ENCODE results near the gene FUZ. TPM values are rescaled to one million over a fixed set of nuclear protein-coding genes. Genes with fewer than 3 reads are reported as not detected.

FUZ gene
- total and polyA plus RNA-seq, 2 of the 8 experiments (the other 6 are each of a cell fraction or from before 2014, with no cell fraction given) = 28.4 to 33.9 TPM

GRCh38 chr19:49793561-49793840 is 19.6 kb downstream of the FUZ start:
- no peak overlapping the region for H2BK120ac ChIP-seq (replicated peaks; ENCODE audit: low read depth, low read length)
- no peak overlapping the region for H2BK5ac ChIP-seq (ENCODE audit: low read depth, low read length)
- no peak overlapping the region for H3K9ac ChIP-seq (replicated peaks in 1 of 4; ENCODE audit: extremely low read depth in 1 of 4, low read depth in 3 of 4, low read length in 3 of 4)
- H4K91ac ChIP-seq (replicated peaks; ENCODE audit: insufficient read length, low read length) = no peak overlapping the region
- no peak overlapping the region for H4K5ac ChIP-seq (ENCODE audit: insufficient read length, low read depth, low read length)
- CTCF ChIA-PET (ENCODE audit: partially characterized antibody) = interaction anchor here (0.8 to 1.6 kb wide), 6 partner anchors 10 to 257 kb away, joined by 3 to 7 read pairs (median 4); no protein-coding TSS in a partner anchor
- TF ChIP-seq SIX5 (IDR thresholded peaks at IDR 0.05; ENCODE audit: low read depth, low read length) (no peak), RBBP5 (IDR thresholded peaks at IDR 0.05; ENCODE audit: borderline replicate concordance, low read depth, low read length) (no peak), ATF2 (IDR thresholded peaks at IDR 0.05; ENCODE audit: low read length) (no peak), RFX5 (IDR thresholded peaks at IDR 0.05; ENCODE audit: borderline replicate concordance, low read depth, low read length) (no peak), SP2 (IDR thresholded peaks at IDR 0.05; ENCODE audit: low read length) (no peak), YY1 (IDR thresholded peaks at IDR 0.05; ENCODE audit: low read depth, low read length) (no peak), KDM1A (IDR thresholded peaks at IDR 0.05; ENCODE audit: borderline replicate concordance, low read length) (no peak)
- no peak overlapping the region for H4K8ac ChIP-seq (ENCODE audit: extremely low read depth, insufficient read depth, low read length)
- no peak overlapping the region for H3K23ac ChIP-seq (ENCODE audit: insufficient read length)
- no peak overlapping the region for H3K4me2 ChIP-seq (ENCODE audit: insufficient read depth in 1 of 2, low read depth in 2 of 2, low read length in 2 of 2)
- H2AK5ac ChIP-seq (ENCODE audit: low read depth, low read length) = no peak overlapping the region
- no peak overlapping the region for H2BK12ac ChIP-seq (ENCODE audit: low read depth, low read length)
- H3K14ac ChIP-seq (ENCODE audit: insufficient read length) = no peak overlapping the region
- no peaks in the 10 kb centered on the region for H3K4me1 ChIP-seq (replicated peaks in 1 of 4; ENCODE audit: control insufficient read depth in 3 of 4, insufficient read depth in 4 of 4, low read length in 3 of 4)
- no peak overlapping the region for H3K4me3 ChIP-seq (ENCODE audit: extremely low read depth in 1 of 4, insufficient read depth in 2 of 4, low read depth in 3 of 4, low read length in 4 of 4)
- peaks cover 3% of the 10 kb centered on the region for H3K79me1 ChIP-seq (ENCODE audit: low read depth, low read length)
- H3K9me3 ChIP-seq (ENCODE audit: insufficient read depth in 2 of 2, low read depth in 1 of 2, low read length in 1 of 2) = no peaks in the 10 kb centered on the region
- H4K20me1 ChIP-seq (replicated peaks in 1 of 2; ENCODE audit: control insufficient read depth in 1 of 2, insufficient read depth in 2 of 2, low read length in 2 of 2) = peaks cover 4 to 16% of the 10 kb centered on the region in 2 experiments
- FAIRE-seq (no peak), DNase-seq (ENCODE audit: low read depth in 1 of 2, low spot score in 2 of 2) (no peak)
- peaks cover 6 to 45% (median 26%) of the 10 kb centered on the region in 4 experiments; a peak in 7 of 8 replicates for H3K36me3 ChIP-seq (ENCODE audit: control insufficient read depth in 2 of 4, insufficient read depth in 4 of 4, low read length in 3 of 4)
- H3K56ac ChIP-seq (replicated peaks; ENCODE audit: insufficient read length, low read depth, low read length) = no peak overlapping the region
- H3K23me2 ChIP-seq (ENCODE audit: low read depth, low read length) = no peaks in the 10 kb centered on the region
- H2BK20ac ChIP-seq (ENCODE audit: low read length) = no peak overlapping the region
- no peaks in the 10 kb centered on the region; a peak in 1 of 4 replicates for H3K79me2 ChIP-seq (ENCODE audit: control insufficient read depth in 1 of 2, insufficient read depth in 2 of 2, low read length in 2 of 2)
- POLR2A ChIA-PET (ENCODE audit: partially characterized antibody) = interaction anchor here (1.1 kb wide), 1 partner anchor 22 kb away, joined by 4 read pairs; no protein-coding TSS in a partner anchor
- no peaks in the 10 kb centered on the region for H3K27me3 ChIP-seq (replicated peaks in 1 of 4; ENCODE audit: control insufficient read depth in 3 of 4, extremely low read depth in 1 of 4, insufficient read depth in 3 of 4, low read length in 3 of 4)
- no peak overlapping the region for H2BK15ac ChIP-seq (ENCODE audit: low read length)
- no peak overlapping the region for H2AFZ ChIP-seq (ENCODE audit: low read length)
- WGBS, 2 experiments (ENCODE audit: extremely low coverage in 1 of 2, insufficient coverage in 1 of 2, insufficient read length in 1 of 2, insufficient replicate concordance in 2 of 2, low coverage in 1 of 2, low lambda C conversion rate in 2 of 2, missing lambda C conversion rate in 1 of 2) = 95% methylated on average over 6 of the region's 6 CpGs; no CpG with 5 or more reads in 1 of the 2 experiments
- H3K18ac ChIP-seq (ENCODE audit: extremely low read depth, low read length) = no peak overlapping the region
- no peak overlapping the region for H3K4ac ChIP-seq (replicated peaks; ENCODE audit: insufficient read length, low read depth, low read length)
- no peak overlapping the region for H3K27ac ChIP-seq (ENCODE audit: low read depth, low read length)

All from H1 (cell line).